Ascending aorta (tissue), 2 donors: ENCODE results near the gene SLC14A1. TPM values are rescaled to one million over a fixed set of nuclear protein-coding genes. Genes with fewer than 3 reads are reported as not detected.
"Not testable (repeated sequence)": the region's sequence is repeated elsewhere in the genome, so short reads cannot be mapped to it uniquely, and the experiment has no call there.

ENCODE experiments used
- DNase-seq, 2 donors: peaks; one replicate each; pipeline ENCODE4 v3.0.0-alpha.2; 2019; ENCODE audit warnings: low spot score in 2 of 2
- H3K27ac ChIP-seq, 2 donors: fragments of 200-600 bp; sonication (generic); one replicate each; pipeline ENCODE4 v1.5.1; 2016 to 2017; ENCODE audit warnings: mild to moderate bottlenecking in 1 of 2
- H3K27me3 ChIP-seq: fragments of 200-600 bp; sonication (generic); one replicate; pipeline ENCODE4 v1.5.1; 2017
- H3K36me3 ChIP-seq, 2 donors: fragments of 200-600 bp; sonication (generic); one replicate each; pipeline ENCODE4 v1.5.1; 2016
- H3K4me1 ChIP-seq, 2 donors: fragments of 200-600 bp; sonication (generic); one replicate each; pipeline ENCODE4 v1.5.1; 2016 to 2017; ENCODE audit warnings: mild to moderate bottlenecking in 1 of 2
- H3K4me3 ChIP-seq, 2 donors: fragments of 200-600 bp; sonication (generic); one replicate each; pipeline ENCODE4 v1.5.1; 2016 to 2017; ENCODE audit warnings: mild to moderate bottlenecking in 1 of 2
- H3K9me3 ChIP-seq, 2 donors: fragments of 200-600 bp; sonication (generic); one replicate each; pipeline ENCODE4 v1.5.1; 2016
- intact Hi-C: fragments of 100-400 bp; cut with DNase I; formaldehyde crosslinking; loops from one replicate; pipeline ENCODE4 v1.15.1; 2023
- total RNA-seq: library from RNA; depleted of rRNA; stranded (reverse); fragments of >200 nt; gene quantifications from one replicate; pipeline ENCODE4 v1.1.0, GENCODE V29; 2016
- TF ChIP-seq, protein P1 (sequence below), 3 experiments: fragments of 200-600 bp in 2 of 3; fragments of 450-650 bp in 1 of 3; sonication (generic) in 2 of 3; IDR thresholded peaks; one replicate each; pipeline ENCODE4 v1.5.1; 2016 to 2019; ENCODE audit warnings: antibody characterized with exemption in 3 of 3, mild to moderate bottlenecking in 1 of 3, moderate library complexity in 1 of 3

Gene SLC14A1
- total RNA-seq, 1 donor from 2014 or later = 42.7 TPM

DNA sequence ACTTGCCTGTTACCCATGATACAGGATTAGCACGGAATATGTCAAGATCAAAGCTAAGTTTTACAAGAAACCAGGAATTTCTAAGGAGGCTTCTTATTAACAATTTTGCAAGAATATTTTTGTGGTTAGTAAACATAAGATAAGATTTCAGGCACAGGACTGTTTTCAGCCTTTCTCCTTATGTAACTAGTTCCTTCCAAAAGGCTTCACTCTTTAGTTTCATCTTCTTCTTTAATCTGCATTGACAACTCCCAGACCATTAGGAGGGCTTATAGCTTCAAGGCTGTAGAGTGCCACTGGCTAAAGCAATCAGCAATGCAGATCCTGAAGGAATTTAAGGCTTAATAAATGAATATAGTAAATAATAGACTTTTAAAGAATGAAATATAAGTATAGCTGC, 29.3 kb downstream of the SLC14A1 start:
- peaks cover 13 to 27% of the 10 kb centered on the region in 2 donors for H3K4me1 ChIP-seq
- no peaks in the 10 kb centered on the region for H3K36me3 ChIP-seq
- no peak for DNase-seq
- H3K27ac ChIP-seq = peak overlapping the region in 1 of 2 donors; percentile 30
- TF ChIP-seq, protein P1, sequence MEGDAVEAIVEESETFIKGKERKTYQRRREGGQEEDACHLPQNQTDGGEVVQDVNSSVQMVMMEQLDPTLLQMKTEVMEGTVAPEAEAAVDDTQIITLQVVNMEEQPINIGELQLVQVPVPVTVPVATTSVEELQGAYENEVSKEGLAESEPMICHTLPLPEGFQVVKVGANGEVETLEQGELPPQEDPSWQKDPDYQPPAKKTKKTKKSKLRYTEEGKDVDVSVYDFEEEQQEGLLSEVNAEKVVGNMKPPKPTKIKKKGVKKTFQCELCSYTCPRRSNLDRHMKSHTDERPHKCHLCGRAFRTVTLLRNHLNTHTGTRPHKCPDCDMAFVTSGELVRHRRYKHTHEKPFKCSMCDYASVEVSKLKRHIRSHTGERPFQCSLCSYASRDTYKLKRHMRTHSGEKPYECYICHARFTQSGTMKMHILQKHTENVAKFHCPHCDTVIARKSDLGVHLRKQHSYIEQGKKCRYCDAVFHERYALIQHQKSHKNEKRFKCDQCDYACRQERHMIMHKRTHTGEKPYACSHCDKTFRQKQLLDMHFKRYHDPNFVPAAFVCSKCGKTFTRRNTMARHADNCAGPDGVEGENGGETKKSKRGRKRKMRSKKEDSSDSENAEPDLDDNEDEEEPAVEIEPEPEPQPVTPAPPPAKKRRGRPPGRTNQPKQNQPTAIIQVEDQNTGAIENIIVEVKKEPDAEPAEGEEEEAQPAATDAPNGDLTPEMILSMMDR (IDR thresholded peaks at IDR 0.05) = no peak
- no peaks in the 10 kb centered on the region for H3K9me3 ChIP-seq
- H3K27me3 ChIP-seq = no peaks in the 10 kb centered on the region
- no peak overlapping the region for H3K4me3 ChIP-seq
- intact Hi-C loops = no loop called here

- TF ChIP-seq, protein P1 (IDR thresholded peaks at IDR 0.05) = no peak
- Histone ChIP-seq H3K4me1 (peaks cover 13 to 27% of the 10 kb centered on the region in 2 donors), H3K36me3 (no peaks in the 10 kb centered on the region), H3K4me3 (no peak overlapping the region), H3K9me3 (no peaks in the 10 kb centered on the region), H3K27ac (peak overlapping the region; percentile 71 to 73), H3K27me3 (no peaks in the 10 kb centered on the region)
- intact Hi-C loops = loop anchor here (1.0 to 5.0 kb wide), 6 partner anchors 10 to 119 kb away; no protein-coding TSS in a partner anchor
- DNase-seq = peak; percentile 44 to 94
These were observed 32.0 kb downstream of the SLC14A1 start for GRCh38 chr18:45755934-45756333.

DNA sequence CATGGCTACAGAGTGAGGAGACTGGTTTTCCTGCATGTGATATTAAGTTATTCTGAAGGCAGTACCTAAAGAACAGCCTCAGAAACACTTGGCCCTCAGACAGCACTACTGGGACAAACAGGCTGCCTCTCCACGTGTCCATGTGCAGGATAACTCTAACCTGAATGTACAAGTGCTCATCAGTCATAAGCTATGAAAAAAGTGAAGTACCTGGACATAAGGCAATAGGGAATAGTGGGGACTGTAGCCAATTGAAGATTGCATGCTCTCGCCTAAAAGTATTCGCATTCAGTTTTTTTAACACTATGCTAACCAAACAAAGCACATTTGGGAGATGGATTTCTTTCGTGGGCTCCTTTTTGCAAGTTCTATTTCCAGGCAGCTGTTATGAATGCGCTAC, 33.0 kb downstream of the SLC14A1 start:
- TF ChIP-seq, protein P1 (IDR thresholded peaks at IDR 0.05) = no peak
- Histone ChIP-seq H3K27ac (peak overlapping the region in 1 of 2 donors; percentile 40), H3K27me3 (no peaks in the 10 kb centered on the region), H3K36me3 (no peaks in the 10 kb centered on the region), H3K4me3 (no peak overlapping the region), H3K4me1 (peaks cover 13 to 27% of the 10 kb centered on the region in 2 donors), H3K9me3 (no peaks in the 10 kb centered on the region)
- no peak for DNase-seq
- intact Hi-C loops = loop anchor here (5.0 kb wide), 2 partner anchors 95 to 120 kb away; no protein-coding TSS in a partner anchor

- not testable (repeated sequence) for H3K36me3 ChIP-seq, H3K9me3 ChIP-seq, H3K27me3 ChIP-seq, H3K27ac ChIP-seq, DNase-seq, H3K4me3 ChIP-seq
- intact Hi-C loops = loop anchor here (5.0 kb wide), 2 partner anchors 95 to 120 kb away; no protein-coding TSS in a partner anchor
- peaks cover 13 to 27% of the 10 kb centered on the region in 2 donors for H3K4me1 ChIP-seq
These were observed 33.7 kb downstream of the SLC14A1 start for GRCh38 chr18:45757644-45758043.

GRCh38 chr18:45760462-45761036, 36.6 kb downstream of the SLC14A1 start:
- no peaks in the 10 kb centered on the region for H3K27me3 ChIP-seq
- intact Hi-C loops = no loop called here
- no peak for DNase-seq
- no peak overlapping the region for H3K4me3 ChIP-seq
- peaks cover 11 to 13% of the 10 kb centered on the region in 2 donors for H3K4me1 ChIP-seq
- no peaks in the 10 kb centered on the region for H3K9me3 ChIP-seq
- no peaks in the 10 kb centered on the region for H3K36me3 ChIP-seq
- TF ChIP-seq, protein P1 (IDR thresholded peaks at IDR 0.05) = no peak
- no peak overlapping the region for H3K27ac ChIP-seq

GRCh38 chr18:45761512-45762114, 37.6 kb downstream of the SLC14A1 start:
- intact Hi-C loops = no loop called here
- no peaks in the 10 kb centered on the region for H3K27me3 ChIP-seq
- TF ChIP-seq, protein P1 (IDR thresholded peaks at IDR 0.05) = no peak
- H3K9me3 ChIP-seq = no peaks in the 10 kb centered on the region
- DNase-seq = no peak
- no peak overlapping the region for H3K4me3 ChIP-seq
- H3K4me1 ChIP-seq = peaks cover 2 to 6% of the 10 kb centered on the region in 2 donors
- no peak overlapping the region for H3K27ac ChIP-seq
- H3K36me3 ChIP-seq = no peaks in the 10 kb centered on the region
